GM12875 (cell line): Measurements from ENCODE around the gene LARGE1.
A peak's percentile ranks its signal among the peaks of the same experiment; 100 is the strongest.

Experiments
- H3K4me3 ChIP-seq: one replicate; pipeline ENCODE4 v1.5.1; 2011; ENCODE audit warnings: low read depth, low read length, control low read depth
- TF ChIP-seq, protein P1 (sequence below): IDR thresholded peaks from 2 replicates; pipeline ENCODE4 v1.5.1; 2011; ENCODE audit warnings: low read depth, mild to moderate bottlenecking, control low read depth, inconsistent platforms, low read length, moderate library complexity, borderline replicate concordance; ENCODE audit not compliant: insufficient read depth

Gene LARGE1

DNA sequence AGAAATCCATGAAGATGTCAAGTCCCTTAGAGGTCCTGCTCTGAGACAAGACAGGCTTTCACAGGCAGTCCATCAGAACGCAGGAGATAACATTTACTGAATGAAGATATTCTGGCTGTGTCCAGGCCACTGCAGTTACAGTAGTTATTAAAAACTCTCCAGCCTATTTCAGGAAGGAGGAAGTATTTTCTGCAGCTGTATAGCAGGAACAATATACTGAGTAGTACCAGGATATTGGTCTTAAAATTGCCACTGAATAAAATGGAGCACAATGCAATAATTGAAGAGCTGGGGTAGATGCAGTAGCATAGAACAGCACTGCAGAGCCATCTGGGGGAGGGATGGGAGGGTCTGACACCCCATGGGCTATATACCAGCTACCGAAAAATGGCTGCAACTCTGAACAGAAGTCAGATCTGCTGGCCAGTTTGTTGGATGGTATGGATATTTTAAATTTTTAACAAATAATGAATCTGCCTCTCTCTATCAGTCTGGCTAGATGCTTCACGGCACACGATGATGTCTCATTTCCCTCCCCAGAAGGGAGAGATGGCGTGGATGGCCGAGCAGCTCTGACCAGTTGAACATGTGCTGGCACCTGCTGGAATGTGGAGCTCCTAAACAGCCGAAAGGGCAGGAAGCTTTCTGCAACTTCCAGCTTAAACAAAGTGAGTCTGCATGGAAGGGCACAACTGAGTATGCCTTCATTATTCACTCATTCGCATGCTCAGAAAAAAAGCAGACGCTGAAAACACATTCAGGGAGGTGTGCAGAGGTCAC, 520.0 kb downstream of the LARGE1 start:
- H3K4me3 ChIP-seq: no peak overlapping the region
- TF ChIP-seq, protein P1, sequence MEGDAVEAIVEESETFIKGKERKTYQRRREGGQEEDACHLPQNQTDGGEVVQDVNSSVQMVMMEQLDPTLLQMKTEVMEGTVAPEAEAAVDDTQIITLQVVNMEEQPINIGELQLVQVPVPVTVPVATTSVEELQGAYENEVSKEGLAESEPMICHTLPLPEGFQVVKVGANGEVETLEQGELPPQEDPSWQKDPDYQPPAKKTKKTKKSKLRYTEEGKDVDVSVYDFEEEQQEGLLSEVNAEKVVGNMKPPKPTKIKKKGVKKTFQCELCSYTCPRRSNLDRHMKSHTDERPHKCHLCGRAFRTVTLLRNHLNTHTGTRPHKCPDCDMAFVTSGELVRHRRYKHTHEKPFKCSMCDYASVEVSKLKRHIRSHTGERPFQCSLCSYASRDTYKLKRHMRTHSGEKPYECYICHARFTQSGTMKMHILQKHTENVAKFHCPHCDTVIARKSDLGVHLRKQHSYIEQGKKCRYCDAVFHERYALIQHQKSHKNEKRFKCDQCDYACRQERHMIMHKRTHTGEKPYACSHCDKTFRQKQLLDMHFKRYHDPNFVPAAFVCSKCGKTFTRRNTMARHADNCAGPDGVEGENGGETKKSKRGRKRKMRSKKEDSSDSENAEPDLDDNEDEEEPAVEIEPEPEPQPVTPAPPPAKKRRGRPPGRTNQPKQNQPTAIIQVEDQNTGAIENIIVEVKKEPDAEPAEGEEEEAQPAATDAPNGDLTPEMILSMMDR: no peak

DNA sequence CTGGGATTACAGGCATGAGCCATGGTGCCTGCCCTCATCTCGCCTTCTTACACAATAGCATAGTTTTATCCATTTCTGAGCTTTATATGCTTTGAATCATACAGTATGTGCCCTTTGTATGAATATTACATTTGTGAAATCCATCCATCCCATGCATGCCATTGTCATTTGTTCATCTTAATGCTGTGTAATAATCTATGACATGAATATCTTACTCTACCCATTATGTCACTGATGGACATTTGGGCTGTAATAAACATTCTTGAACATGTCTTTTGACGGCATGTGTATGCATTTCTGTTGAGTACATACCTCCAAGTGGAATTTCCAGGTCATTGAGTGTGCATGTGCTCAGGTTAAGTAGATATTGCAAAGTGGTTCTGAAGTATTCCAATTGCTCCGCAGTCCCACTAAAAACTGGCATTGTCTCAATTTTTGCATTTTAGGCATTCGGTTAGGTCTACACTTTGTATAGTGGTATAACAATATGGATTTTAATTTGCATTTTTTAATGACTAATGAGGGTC, 522.8 kb downstream of the LARGE1 start:
- TF ChIP-seq, protein P1: no peak
- H3K4me3 ChIP-seq: no peak overlapping the region

DNA sequence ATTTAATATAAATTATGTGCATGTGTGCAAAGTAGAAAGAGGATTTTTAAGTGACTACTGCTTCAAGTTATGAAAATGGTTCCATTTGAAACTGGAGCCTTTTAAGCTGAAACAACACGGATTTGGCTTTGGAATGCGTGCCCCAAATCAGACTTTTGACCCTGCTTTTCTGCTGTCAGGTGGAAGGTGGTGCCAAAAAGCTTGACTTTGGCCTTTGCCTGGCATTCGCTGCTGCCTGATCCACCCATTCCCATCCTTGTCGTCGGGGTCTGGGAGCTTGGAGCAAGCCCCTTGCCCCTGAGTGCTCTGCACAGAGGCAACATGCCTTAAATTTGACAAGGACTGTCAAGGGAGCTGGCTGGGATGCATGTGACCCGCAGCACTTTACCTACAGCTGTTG, 526.8 kb downstream of the LARGE1 start:
- TF ChIP-seq, protein P1: no peak
- no peak overlapping the region for H3K4me3 ChIP-seq

DNA sequence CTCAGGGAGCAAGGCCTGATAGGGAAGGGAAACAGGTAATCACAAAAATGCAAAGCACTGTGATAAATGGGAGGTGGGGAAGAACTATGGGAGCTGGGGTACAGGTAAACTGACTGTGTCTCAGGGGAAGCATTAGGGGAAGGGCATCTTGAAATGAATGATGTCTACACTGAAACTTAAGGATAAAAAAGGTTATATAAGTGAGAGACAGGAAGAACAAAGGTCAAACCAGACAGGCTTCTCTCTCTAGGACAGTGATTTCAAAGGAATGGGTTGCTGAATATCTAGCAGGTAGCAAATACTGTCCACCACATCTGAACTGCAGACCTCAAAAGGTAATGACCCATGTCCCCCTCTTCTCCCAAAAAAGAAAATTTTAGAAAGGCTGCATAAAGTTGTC, 529.0 kb downstream of the LARGE1 start:
- H3K4me3 ChIP-seq: no peak overlapping the region
- TF ChIP-seq, protein P1: no peak

DNA sequence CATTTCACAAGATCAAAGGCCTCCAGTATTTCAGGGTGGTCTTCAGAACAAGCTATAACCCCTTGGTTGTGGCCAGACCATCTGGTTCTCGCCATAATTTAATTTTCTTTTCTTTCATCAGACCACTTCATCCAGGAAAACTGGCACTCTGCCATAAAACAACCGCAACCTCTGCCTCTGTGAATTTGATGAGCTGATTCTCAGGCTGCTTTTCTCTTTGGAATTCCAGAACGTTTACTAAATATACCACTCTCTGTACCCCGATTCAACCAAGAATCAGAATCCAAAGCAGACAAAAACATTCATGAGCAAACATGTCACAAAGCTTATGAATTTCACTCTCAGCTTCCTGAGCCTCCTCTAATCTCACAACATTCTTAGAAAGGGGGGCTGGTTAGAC, 530.3 kb downstream of the LARGE1 start:
- no peak overlapping the region for H3K4me3 ChIP-seq
- TF ChIP-seq, protein P1: no peak

DNA sequence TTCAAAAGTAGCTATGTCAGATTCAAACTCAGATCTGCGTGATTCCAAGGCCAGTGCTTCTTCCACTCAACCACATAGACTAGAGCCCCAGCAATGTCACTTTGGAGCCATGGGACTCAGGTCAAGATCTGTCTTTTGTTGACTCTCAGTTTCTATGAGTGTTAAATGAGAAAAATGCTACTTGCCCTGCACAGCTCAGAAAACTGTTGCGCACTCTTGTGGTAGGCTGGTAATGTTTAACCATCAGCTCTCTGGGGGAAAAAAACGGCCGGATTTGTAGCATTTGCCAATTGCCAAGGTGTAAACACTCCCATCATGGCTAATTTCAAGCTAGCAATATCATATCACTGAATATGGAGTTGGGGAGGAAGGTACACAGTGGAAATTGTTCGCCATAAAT, 534.0 kb downstream of the LARGE1 start:
- TF ChIP-seq, protein P1: 0 out of 2 replicates have a peak, but pooled peaks have one; percentile 5
- H3K4me3 ChIP-seq: no peak overlapping the region

DNA sequence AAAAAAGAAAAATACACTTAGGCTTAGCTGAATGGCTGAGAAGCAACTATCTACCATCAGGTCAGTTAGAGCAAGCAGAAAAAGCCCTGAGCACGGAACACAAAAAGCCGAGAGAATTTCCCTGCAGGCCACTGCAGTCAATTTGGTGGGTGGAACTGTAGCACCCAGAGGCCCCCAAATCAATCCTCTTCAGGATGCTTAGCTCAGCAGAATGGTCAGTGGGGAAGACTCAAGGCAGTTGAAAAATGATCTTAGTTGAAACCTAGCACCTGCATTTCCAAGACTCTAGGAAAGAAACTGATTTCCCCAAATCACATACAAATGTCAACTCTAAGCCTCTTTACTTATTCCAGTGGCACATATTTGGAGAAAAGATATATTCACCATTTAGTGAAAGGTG, 534.7 kb downstream of the LARGE1 start:
- TF ChIP-seq, protein P1: no peak

More for the DNA sequence above, 534.7 kb downstream of the LARGE1 start:
- no peak overlapping the region for H3K4me3 ChIP-seq
